Measurements from ENCODE around the gene ECHS1. TPM values are rescaled to one million over a fixed set of nuclear protein-coding genes. Genes with fewer than 3 reads are reported as not detected.

Gene ECHS1
- total RNA-seq, 1 donor from 2014 or later = 69.8 TPM

GRCh38 chr10:133337370-133337725, 35.8 kb downstream of the ECHS1 start:
- peaks cover 10% of the 10 kb centered on the region for H3K9me3 Mint-ChIP-seq
- no peak for DNase-seq (ENCODE audit: low spot score in 2 of 2, unreplicated experiment in 2 of 2)
- TF ChIP-seq CTCF (IDR thresholded peaks at IDR 0.05; ENCODE audit: unreplicated experiment) = no peak
- no peaks in the 10 kb centered on the region for H3K36me3 Mint-ChIP-seq
- H3K4me1 Mint-ChIP-seq = peaks cover 3% of the 10 kb centered on the region
- peaks cover 44% of the 10 kb centered on the region for H3K27me3 Mint-ChIP-seq (ENCODE audit: low read depth)
- no peak overlapping the region for H3K4me3 Mint-ChIP-seq
- no peak overlapping the region for H3K27ac Mint-ChIP-seq

- peak in 1 of 2 experiments; percentile 65 for DNase-seq (ENCODE audit: low spot score in 2 of 2, unreplicated experiment in 2 of 2)
- Mint-ChIP-seq H3K4me3 (peak within 1 kb of the TSS; percentile 25), H3K9me3 (peaks cover 8% of the 10 kb centered on the region), H3K4me1 (peaks cover 3% of the 10 kb centered on the region), H3K36me3 (no peaks in the 10 kb centered on the region), H3K27ac (no peak within 1 kb of the TSS), H3K27me3 (ENCODE audit: low read depth) (peaks cover 47% of the 10 kb centered on the region)
- no peak for TF ChIP-seq CTCF (IDR thresholded peaks at IDR 0.05; ENCODE audit: unreplicated experiment)
Observed at GRCh38 chr10:133336577-133337369, 36.4 kb downstream of the ECHS1 start, which contains the start of gene CALY. Gene CALY (minus strand): TSS chr10:133336896. CDS start chr10:133328989, 7,907 bp downstream.

DNA sequence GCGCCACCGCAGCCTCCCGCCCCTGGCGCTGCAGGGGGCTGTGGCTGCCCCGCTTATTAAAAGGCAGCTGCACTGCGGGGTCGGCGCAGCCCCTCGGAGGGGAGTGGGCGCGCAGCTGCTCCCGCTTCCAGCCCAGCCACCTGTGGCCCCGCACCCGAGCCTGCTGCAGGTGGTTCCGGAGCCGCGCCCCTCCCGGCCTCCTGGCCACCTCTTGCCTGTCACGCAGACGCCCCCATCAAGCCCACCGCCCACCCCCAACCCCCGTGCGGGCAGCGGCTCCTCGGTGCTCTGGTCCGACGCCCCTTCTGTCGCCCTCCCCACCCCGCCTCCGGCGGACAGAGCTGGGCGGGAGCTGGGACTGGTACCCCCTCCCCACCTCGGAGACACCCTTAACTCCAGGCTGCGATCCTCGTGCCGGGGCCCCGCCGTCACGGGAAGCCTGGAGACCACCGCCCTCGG, 37.0 kb downstream of the ECHS1 start:
- Mint-ChIP-seq H3K9me3 (peaks cover 5% of the 10 kb centered on the region), H3K36me3 (no peaks in the 10 kb centered on the region), H3K27ac (no peak overlapping the region), H3K4me1 (peaks cover 3% of the 10 kb centered on the region), H3K4me3 (no peak overlapping the region), H3K27me3 (ENCODE audit: low read depth) (peaks cover 47% of the 10 kb centered on the region)
- no peak for TF ChIP-seq CTCF (IDR thresholded peaks at IDR 0.05; ENCODE audit: unreplicated experiment)
- DNase-seq (ENCODE audit: low spot score in 2 of 2, unreplicated experiment in 2 of 2) = no peak

DNA sequence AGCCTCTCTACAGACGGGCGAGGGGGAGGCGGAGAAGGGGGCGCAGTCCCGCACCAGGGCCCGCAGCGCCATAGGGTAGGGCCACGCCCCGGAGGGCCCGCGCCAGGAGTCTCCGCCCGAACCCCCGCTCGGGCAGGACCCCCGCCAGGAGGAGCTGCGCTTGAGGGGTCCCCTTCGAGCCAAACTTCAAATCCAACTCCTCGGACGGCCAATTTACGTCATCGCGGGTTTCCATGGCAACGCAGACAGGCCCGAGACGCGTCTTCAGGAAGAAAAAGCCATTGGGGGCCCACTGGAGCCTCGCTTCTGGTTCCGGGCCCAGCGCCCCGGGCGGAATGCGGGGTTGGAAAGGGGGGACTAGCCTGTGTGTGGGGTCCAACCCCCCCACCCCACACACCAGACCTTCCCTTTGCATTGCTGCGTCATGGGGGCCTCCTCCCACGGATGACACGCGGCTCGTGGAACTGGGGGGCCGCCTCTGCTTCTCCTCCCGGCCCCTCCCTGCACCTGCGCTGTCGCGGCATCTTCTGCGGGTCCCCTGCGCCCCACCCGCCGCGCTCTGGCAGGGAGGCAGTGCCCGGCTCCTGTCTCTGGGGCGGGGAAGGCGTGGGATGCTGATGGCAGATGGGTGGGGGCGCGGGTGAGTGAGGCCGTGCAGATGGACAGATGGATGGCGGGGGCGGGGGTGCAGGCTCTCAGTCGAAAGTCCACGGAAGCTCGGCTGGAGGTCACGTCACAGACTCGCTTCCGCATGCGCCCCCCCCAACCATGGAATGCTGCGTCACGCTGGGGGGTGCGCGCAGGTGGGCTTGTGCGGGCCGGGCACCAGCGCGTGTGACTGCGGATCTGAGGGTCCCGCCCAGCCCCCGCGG, 37.7 kb downstream of the ECHS1 start:
- TF ChIP-seq CTCF (IDR thresholded peaks at IDR 0.05; ENCODE audit: unreplicated experiment) = no peak
- Mint-ChIP-seq H3K36me3 (no peaks in the 10 kb centered on the region), H3K4me3 (peak overlapping the region; percentile 25), H3K27me3 (ENCODE audit: low read depth) (peaks cover 47% of the 10 kb centered on the region), H3K4me1 (peaks cover 3% of the 10 kb centered on the region), H3K9me3 (peaks cover 5% of the 10 kb centered on the region), H3K27ac (no peak overlapping the region)
- peak in 1 of 2 experiments; percentile 75 for DNase-seq (ENCODE audit: low spot score in 2 of 2, unreplicated experiment in 2 of 2)

- peaks cover 52% of the 10 kb centered on the region for H3K27me3 Mint-ChIP-seq (ENCODE audit: low read depth)
- H3K27ac Mint-ChIP-seq = no peak overlapping the region
- peak overlapping the region; percentile 66 for H3K4me3 Mint-ChIP-seq
- H3K4me1 Mint-ChIP-seq = peaks cover 5% of the 10 kb centered on the region
- TF ChIP-seq CTCF (IDR thresholded peaks at IDR 0.05; ENCODE audit: unreplicated experiment) = no peak
- H3K9me3 Mint-ChIP-seq = peaks cover 5% of the 10 kb centered on the region
- DNase-seq (ENCODE audit: low spot score in 2 of 2, unreplicated experiment in 2 of 2) = no peak
- H3K36me3 Mint-ChIP-seq = no peaks in the 10 kb centered on the region
Observed at GRCh38 chr10:133334503-133335245, 38.5 kb downstream of the ECHS1 start.

Data from mesothelial cell of epicardium (in vitro differentiated cells).